Stimulated activated CD4-positive, alpha-beta T cell treated with anti-CD3 and anti-CD28 coated beads, Interleukin-4, amount 100 ng/mL, for 4 hours (primary cell): ENCODE results near the gene SHBG.
"Not testable (repeated sequence)": the region's sequence is repeated elsewhere in the genome, so short reads cannot be mapped to it uniquely, and the experiment has no call there.

Experiments
- DNase-seq, 2 experiments: peaks; one replicate each; pipeline ENCODE4 v3.0.0-alpha.2; 2020

SHBG gene

DNA sequence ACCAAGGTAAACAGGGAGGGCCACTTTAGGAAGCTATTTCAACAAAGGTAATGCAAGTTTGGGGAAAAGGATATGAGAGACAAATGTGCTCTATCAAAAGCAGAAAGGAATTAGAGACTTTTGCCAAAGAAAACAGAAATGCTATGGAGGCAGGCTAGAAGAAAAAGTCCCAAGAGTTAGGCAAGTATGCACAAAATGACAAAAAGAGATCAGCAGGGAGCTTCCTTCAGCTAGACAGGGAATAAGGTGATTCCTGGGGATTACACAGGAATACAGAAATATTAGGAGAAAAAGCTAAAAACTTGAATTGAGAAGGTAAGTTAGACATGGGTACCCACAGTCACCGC, 17.7 kb upstream of the SHBG start:
- no peak for DNase-seq

GRCh38 chr17:7613769-7614424, 16.0 kb upstream of the SHBG start:
- DNase-seq: no peak

DNA sequence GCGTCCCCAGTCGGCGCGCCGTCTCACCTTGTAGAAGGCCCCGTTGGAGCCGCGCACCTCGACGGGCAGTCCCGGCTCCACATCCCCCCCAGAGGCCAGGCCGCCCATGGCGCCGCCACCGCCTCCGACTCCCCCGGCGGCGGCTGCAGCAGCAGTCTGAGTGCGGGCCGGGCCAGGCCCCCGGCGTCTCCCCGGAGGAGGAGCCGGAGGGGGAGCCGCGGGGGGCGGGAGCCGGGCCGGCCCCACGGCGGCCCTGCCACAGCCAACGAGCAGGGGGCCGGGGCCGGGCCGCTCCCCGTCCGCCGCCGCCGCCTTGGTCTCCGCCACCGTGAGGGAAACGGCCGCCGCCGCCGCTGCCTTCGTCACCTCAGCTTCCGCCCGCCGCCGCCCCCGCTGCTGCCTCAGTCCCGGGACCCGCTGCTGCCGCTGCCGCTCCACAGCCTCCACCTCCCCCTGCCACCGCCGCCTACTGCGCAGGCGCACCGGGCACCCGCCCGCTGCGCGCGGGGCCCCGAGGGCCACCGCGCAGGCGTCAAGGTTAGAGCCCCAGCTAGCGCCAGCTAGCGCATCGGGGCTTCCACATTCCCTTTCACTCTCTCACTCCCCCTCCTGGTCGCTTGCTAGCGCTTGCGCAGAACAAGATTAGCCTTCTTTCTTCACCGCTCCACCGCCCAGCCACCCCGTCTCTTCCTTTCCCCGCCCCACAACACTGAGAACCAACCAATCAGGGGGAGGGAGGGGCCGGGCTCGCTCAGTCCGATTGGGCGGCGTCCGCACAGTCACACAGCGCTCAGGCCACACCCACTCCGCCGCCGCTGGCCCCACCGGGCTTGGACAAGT, 15.3 kb upstream of the SHBG start, which contains the start of gene FXR2:
TSS of gene FXR2 (minus strand) at position 473 of the 840 bp plus-strand sequence. CDS start at position 108, 365 bp downstream.
- DNase-seq: peak; percentile 98 to 100

DNA sequence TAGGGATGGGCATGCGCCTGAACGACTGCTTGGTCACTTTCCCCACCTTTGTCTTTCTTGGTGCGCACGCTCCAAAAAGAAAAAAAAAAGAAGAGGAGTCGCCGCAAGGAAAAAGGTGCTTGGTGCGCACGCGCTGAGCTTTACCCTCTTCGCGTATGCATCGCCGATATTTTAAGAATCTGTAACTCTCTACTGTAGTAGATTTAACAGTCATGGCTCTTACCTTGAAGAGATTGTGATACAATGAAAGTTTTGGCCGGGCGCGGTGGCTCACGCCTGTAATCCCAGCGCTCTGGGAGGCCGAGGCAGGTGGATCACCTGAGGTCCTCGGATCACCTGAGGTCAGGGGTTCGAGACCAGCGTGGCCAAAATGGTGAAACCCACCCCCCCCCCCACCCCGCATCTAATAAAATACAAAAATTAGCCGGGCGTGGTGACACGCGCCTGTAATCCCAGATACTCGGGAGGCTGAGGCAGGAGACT, 14.6 kb upstream of the SHBG start:
- DNase-seq: no peak

- DNase-seq: no peak
These were observed 11.3 kb upstream of the SHBG start for GRCh38 chr17:7618608-7619007.

- no peak for DNase-seq
These were observed 9.1 kb upstream of the SHBG start for GRCh38 chr17:7620835-7621234.

DNA sequence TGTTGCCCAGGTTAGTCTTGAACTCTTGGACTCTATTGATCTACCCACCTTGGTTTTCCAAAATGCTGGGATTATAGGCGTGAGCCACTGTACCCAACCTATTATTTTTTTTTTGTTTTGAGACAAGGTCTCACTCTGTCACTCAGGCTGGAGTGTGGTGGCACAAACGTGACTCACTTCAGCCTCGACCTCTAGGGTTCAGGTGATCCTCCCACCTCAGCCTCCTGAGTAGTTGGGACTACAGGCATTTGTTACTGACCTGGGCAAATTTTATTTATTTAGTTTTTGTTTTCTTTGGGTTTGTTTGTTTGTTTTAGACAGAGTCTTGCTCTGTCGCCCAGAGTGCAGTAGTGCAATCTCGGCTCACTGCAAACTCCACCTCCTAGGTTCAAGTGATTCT, 6.3 kb upstream of the SHBG start:
- no peak for DNase-seq

GRCh38 chr17:7625749-7626148, 4.2 kb upstream of the SHBG start:
- DNase-seq: not testable (repeated sequence)

GRCh38 chr17:7626307-7626706, 3.6 kb upstream of the SHBG start:
- DNase-seq: no peak

- no peak for DNase-seq
These were observed 3.0 kb upstream of the SHBG start for GRCh38 chr17:7626956-7627249.

- DNase-seq: peak; percentile 76 to 86
These were observed 2.4 kb upstream of the SHBG start, which contains the start of gene SAT2 for GRCh38 chr17:7627250-7628121. Gene SAT2, minus strand, starts transcription at chr17:7627821. Its CDS starts 186 bp downstream, at chr17:7627635.

- DNase-seq: no peak
These were observed 1.8 kb downstream of the SHBG start for GRCh38 chr17:7631398-7632380.

DNA sequence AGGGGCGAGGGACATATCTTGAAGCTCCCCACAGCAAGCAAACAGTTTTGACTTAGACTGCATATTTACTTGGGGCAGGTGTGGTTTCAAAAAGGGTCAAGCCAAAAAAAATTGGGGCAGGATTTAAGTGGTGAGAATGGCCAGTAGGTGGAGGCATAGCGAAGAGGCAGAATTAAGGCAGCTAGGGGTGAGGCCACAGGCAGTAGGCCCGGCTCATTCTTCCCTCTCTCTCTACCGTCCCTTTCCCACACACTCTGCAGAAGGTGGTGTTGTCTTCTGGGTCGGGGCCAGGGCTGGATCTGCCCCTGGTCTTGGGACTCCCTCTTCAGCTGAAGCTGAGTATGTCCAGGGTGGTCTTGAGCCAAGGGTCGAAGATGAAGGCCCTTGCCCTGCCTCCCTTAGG, 2.6 kb downstream of the SHBG start:
- DNase-seq: no peak

DNA sequence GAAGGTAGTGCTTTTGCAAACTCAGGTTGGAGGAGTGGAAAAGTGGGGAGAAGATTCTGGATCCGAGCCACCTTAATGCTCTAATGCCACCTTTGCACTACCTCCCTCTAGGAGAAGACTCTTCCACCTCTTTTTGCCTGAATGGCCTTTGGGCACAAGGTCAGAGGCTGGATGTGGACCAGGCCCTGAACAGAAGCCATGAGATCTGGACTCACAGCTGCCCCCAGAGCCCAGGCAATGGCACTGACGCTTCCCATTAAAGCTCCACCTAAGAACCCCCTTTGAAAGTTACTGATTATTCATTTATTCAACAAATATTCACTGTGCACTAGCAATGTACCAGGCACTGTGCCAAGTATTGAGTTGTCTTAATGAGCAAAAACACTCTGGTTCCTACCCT, 3.2 kb downstream of the SHBG start:
- DNase-seq: no peak

GRCh38 chr17:7634384-7634783, 4.4 kb downstream of the SHBG start:
- DNase-seq: no peak

- no peak for DNase-seq
These were observed 6.2 kb downstream of the SHBG start for GRCh38 chr17:7636163-7636562.

GRCh38 chr17:7640783-7641182, 10.8 kb downstream of the SHBG start:
- DNase-seq: no peak

DNA sequence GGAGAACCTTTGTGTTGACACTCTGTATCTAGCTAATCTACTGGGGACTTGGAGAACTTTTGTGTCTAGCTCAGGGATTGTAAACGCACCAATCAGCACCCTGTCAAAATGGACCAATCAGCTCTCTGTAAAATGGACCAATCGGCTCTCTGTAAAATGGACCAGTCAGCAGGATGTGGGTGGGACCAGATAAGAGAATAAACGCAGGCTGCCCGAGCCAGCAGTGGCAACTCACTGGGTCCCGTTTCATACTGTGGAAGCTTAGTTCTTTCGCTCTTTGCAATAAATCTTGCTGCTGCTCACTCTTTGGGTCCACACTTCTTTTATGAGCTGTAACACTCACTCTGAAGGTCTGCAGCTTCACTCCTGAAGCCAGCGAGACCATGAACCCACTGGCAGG, 11.7 kb downstream of the SHBG start:
- not testable (repeated sequence) for DNase-seq

- no peak for DNase-seq
These were observed 14.8 kb downstream of the SHBG start for GRCh38 chr17:7644775-7645174.

DNA sequence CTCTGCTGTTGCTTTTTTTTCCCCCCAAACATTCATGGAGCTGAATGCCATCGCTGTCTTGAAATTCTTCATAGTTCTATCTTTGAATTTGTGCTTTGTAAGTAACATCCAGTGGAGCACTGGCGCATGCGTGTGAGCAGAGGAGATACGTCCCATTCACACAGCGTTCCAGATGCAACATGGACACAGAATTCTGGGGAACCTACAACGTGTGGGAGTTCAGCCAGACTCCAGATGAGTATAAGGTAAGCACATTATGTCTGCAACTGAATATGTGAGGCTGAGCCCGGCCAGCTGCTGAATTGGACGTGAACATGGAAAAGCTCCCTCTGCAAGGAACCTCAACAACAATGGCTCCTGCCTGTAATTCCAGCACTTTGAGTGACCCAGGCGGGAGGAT, 16.5 kb downstream of the SHBG start:
- no peak for DNase-seq

GRCh38 chr17:7647018-7647417, 17.1 kb downstream of the SHBG start:
- no peak for DNase-seq

DNA sequence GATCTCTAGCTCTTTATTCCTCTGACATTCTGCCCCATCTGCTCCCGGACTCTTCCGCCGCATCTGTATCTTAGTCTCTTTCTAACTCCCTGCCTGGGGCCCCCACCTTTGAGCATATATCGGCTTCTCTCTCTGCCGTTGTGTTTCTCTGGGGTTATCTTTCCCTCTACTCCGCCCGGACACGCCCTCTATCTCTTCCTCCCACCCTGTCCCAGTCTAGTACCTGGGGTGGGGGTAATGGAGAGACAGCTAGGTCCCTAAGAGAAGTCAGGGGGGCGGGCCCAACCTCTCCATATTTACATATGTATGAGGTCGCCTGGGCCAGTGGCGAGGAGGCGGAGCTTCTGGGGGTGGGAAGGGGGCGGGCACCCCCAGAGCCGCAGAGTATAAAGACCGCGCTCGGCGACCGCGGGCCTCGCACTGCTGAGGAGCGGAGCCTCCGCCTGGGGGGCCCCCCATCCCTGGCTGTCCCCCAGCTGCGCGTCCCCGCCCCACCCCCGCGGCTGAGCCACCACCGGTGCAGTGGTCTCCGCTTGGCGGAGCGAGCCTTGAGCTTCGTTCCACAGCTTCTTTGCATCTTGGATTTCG, 20.7 kb downstream of the SHBG start, which contains the start of gene ATP1B2:
TSS of gene ATP1B2 (plus strand) at position 418 of the 588 bp plus-strand sequence. CDS start 593 bp downstream, outside the sequence.
- DNase-seq: peak; percentile 64 to 74
